Measurements from ENCODE around the gene RUNX2. TPM values are rescaled to one million over a fixed set of nuclear protein-coding genes. Genes with fewer than 3 reads are reported as not detected.

Gene RUNX2
- total and polyA plus RNA-seq, 2 of the 8 experiments (the other 6 are each of a cell fraction or from before 2014, with no cell fraction given), result 0.26 to 1.2 TPM

DNA sequence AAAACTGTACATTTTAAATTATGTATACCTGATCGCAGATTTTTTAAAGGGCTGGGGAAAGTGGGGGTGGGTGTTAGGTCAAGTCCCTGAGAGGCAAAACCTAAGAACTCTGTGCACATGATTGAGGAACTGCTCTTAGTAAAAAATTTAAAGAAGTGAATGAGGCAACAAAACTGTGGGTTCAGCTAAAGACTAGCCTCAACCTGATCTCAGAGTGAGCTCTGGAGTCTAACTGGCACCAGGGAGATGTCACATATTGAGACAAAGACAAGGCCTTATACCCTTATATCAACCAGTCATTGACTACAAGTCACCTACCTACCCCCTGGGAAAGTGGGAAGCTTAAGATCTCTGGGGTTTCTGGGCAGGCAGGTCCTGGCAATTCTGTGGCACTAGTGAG is 27.4 kb upstream of the RUNX2 start:
- no peak overlapping the region for H2BK20ac ChIP-seq (ENCODE audit: low read length)
- no peak overlapping the region for H3K18ac ChIP-seq (ENCODE audit: extremely low read depth, low read length)
- 93% methylated on average over 1 of the region's 1 CpG; no CpG with 5 or more reads in 1 of the 2 experiments for whole genome bisulfite sequencing, 2 experiments (ENCODE audit: extremely low coverage in 1 of 2, insufficient coverage in 1 of 2, insufficient read length in 1 of 2, insufficient replicate concordance in 2 of 2, low coverage in 1 of 2, low lambda C conversion rate in 2 of 2, missing lambda C conversion rate in 1 of 2)
- no peaks in the 10 kb centered on the region for H3K4me1 ChIP-seq (replicated peaks in 1 of 4; ENCODE audit: control insufficient read depth in 3 of 4, insufficient read depth in 4 of 4, low read length in 3 of 4)
- H3K4me2 ChIP-seq (ENCODE audit: insufficient read depth in 1 of 2, low read depth in 2 of 2, low read length in 2 of 2), result no peak overlapping the region
- H2BK5ac ChIP-seq (ENCODE audit: low read depth, low read length), result no peak overlapping the region
- H3K36me3 ChIP-seq (ENCODE audit: control insufficient read depth in 2 of 4, insufficient read depth in 4 of 4, low read length in 3 of 4), result no peaks in the 10 kb centered on the region
- no peaks in the 10 kb centered on the region for H3K79me1 ChIP-seq (ENCODE audit: low read depth, low read length)
- no peak overlapping the region for H2BK15ac ChIP-seq (ENCODE audit: low read length)
- no peak overlapping the region for H2AK5ac ChIP-seq (ENCODE audit: low read depth, low read length)
- no peak for DNase-seq (ENCODE audit: low read depth in 1 of 2, low spot score in 2 of 2)
- H3K56ac ChIP-seq (replicated peaks; ENCODE audit: insufficient read length, low read depth, low read length), result no peak overlapping the region
- FAIRE-seq, result no peak
- no peaks in the 10 kb centered on the region for H3K23me2 ChIP-seq (ENCODE audit: low read depth, low read length)
- H2BK120ac ChIP-seq (replicated peaks; ENCODE audit: low read depth, low read length), result no peak overlapping the region
- no peak overlapping the region for H2AFZ ChIP-seq (ENCODE audit: low read length)
- H3K27ac ChIP-seq (ENCODE audit: low read depth, low read length), result no peak overlapping the region
- peaks cover under 1 to 2% of the 10 kb centered on the region in 2 experiments; a peak in 2 of 4 replicates for H3K9me3 ChIP-seq (ENCODE audit: insufficient read depth in 2 of 2, low read depth in 1 of 2, low read length in 1 of 2)
- H3K27me3 ChIP-seq (replicated peaks in 1 of 4; ENCODE audit: control insufficient read depth in 3 of 4, extremely low read depth in 1 of 4, insufficient read depth in 3 of 4, low read length in 3 of 4), result no peaks in the 10 kb centered on the region
- H3K4ac ChIP-seq (replicated peaks; ENCODE audit: insufficient read length, low read depth, low read length), result no peak overlapping the region
- no peak overlapping the region for H3K23ac ChIP-seq (ENCODE audit: insufficient read length)
- no peaks in the 10 kb centered on the region for H3K79me2 ChIP-seq (ENCODE audit: control insufficient read depth in 1 of 2, insufficient read depth in 2 of 2, low read length in 2 of 2)
- TF ChIP-seq CHD1 (IDR thresholded peaks at IDR 0.05; ENCODE audit: low read depth, low read length), result no peak
- TF ChIP-seq POU5F1 (IDR thresholded peaks at IDR 0.05; ENCODE audit: low read depth, low read length), result no peak
- no peak for TF ChIP-seq KDM4A (IDR thresholded peaks at IDR 0.05; ENCODE audit: low read depth, low read length, severe bottlenecking)
- TF ChIP-seq EGR1 (IDR thresholded peaks at IDR 0.05; ENCODE audit: borderline replicate concordance, low read depth, low read length), result no peak
- no peak for TF ChIP-seq ATF3 (IDR thresholded peaks at IDR 0.05; ENCODE audit: insufficient read depth, low read depth, low read length)
- TF ChIP-seq RFX5 (IDR thresholded peaks at IDR 0.05; ENCODE audit: borderline replicate concordance, low read depth, low read length), result no peak
- TF ChIP-seq TAF1 (IDR thresholded peaks at IDR 0.05; ENCODE audit: low read depth, low read length), result no peak
- no peak for TF ChIP-seq SP1 (IDR thresholded peaks at IDR 0.05; ENCODE audit: low read depth, low read length)
- no peak for TF ChIP-seq TEAD4 (IDR thresholded peaks at IDR 0.05; ENCODE audit: low read depth, low read length)
- H2BK12ac ChIP-seq (ENCODE audit: low read depth, low read length), result no peak overlapping the region
- H4K5ac ChIP-seq (ENCODE audit: insufficient read length, low read depth, low read length), result no peak overlapping the region
- POLR2A ChIA-PET (ENCODE audit: partially characterized antibody), result interaction anchor here (0.9 to 1.2 kb wide), 2 partner anchors 9 to 19 kb away, joined by 3 to 4 read pairs; no protein-coding TSS in a partner anchor
- no peak overlapping the region for H3K14ac ChIP-seq (ENCODE audit: insufficient read length)
- no peaks in the 10 kb centered on the region for H4K20me1 ChIP-seq (replicated peaks in 1 of 2; ENCODE audit: control insufficient read depth in 1 of 2, insufficient read depth in 2 of 2, low read length in 2 of 2)
- H4K8ac ChIP-seq (ENCODE audit: extremely low read depth, insufficient read depth, low read length), result no peak overlapping the region
- H3K4me3 ChIP-seq (ENCODE audit: extremely low read depth in 1 of 4, insufficient read depth in 2 of 4, low read depth in 3 of 4, low read length in 4 of 4), result no peak overlapping the region
- H4K91ac ChIP-seq (replicated peaks; ENCODE audit: insufficient read length, low read length), result no peak overlapping the region
- no peak overlapping the region for H3K9ac ChIP-seq (replicated peaks in 1 of 4; ENCODE audit: extremely low read depth in 1 of 4, low read depth in 3 of 4, low read length in 3 of 4)
- CTCF ChIA-PET (ENCODE audit: partially characterized antibody), result no interaction called here

Measured in H1 (cell line).